ENCODE data around the gene GABRG2. TPM values are rescaled to one million over a fixed set of nuclear protein-coding genes. Genes with fewer than 3 reads are reported as not detected.

Gene GABRG2
- total and polyA plus RNA-seq, 2 experiments from 2014 or later: 3.5 to 5.3 TPM

- peak overlapping the region; percentile 86 for H3K4me3 Mint-ChIP-seq
- no peaks in the 10 kb centered on the region for H3K79me2 ChIP-seq (replicated peaks; ENCODE audit: insufficient read depth)
- H3K4me1 Mint-ChIP-seq: peaks cover 22% of the 10 kb centered on the region
- H3K4me3 ChIP-seq: peak overlapping the region; percentile 84
- peak; percentile 98 for ATAC-seq
- H3K36me3 ChIP-seq (ENCODE audit: insufficient read depth): no peaks in the 10 kb centered on the region
- H3K9me2 ChIP-seq (ENCODE audit: insufficient read depth): no peaks in the 10 kb centered on the region
- H3K27ac ChIP-seq (ENCODE audit: low read depth): no peak overlapping the region
- peak overlapping the region; percentile 87 for H3K4me2 ChIP-seq
- no peaks in the 10 kb centered on the region for H3F3A ChIP-seq (replicated peaks; ENCODE audit: low read depth)
- H3K9me3 Mint-ChIP-seq: no peaks in the 10 kb centered on the region; the same call in 2 of the 3 replicates
- H3K36me3 Mint-ChIP-seq (ENCODE audit: low read depth): no peaks in the 10 kb centered on the region
- TF ChIP-seq REST (IDR thresholded peaks at IDR 0.05; ENCODE audit: unreplicated experiment) (peak; percentile 98), CREB1 (CRISPR knock-in tag; IDR thresholded peaks at IDR 0.05; ENCODE audit: low read depth) (peak; percentile 38; the same call in 1 of the 2 replicates), ZNF462 (CRISPR knock-in tag; IDR thresholded peaks at IDR 0.05) (peak; percentile 69; the same call in 1 of the 2 replicates), JUNB (IDR thresholded peaks at IDR 0.05; ENCODE audit: unreplicated experiment) (no peak), POLR2AphosphoS5 (IDR thresholded peaks at IDR 0.05; ENCODE audit: low read depth) (no peak)
- peak; percentile 97 for DNase-seq (ENCODE audit: low spot score)
- no peak overlapping the region for H2AFZ ChIP-seq
- no peaks in the 10 kb centered on the region for H3K27me3 ChIP-seq (ENCODE audit: insufficient read depth)
- H3K4me1 ChIP-seq (ENCODE audit: insufficient read depth): peaks cover 13% of the 10 kb centered on the region
- peaks cover 5% of the 10 kb centered on the region for H3K27me3 Mint-ChIP-seq (ENCODE audit: insufficient read depth, low read depth, poor library complexity)
- no peak overlapping the region for H3K27ac Mint-ChIP-seq
- 0 out of 2 replicates have a peak, but pooled peaks cover 4% of the 10 kb centered on the region for H4K20me1 ChIP-seq (replicated peaks; ENCODE audit: insufficient read depth)
These were observed 839 bp downstream of the GABRG2 start for GRCh38 chr5:162068412-162068811.

Data from GM23338 (cell line).